Spinal cord (tissue), 10 donors: ENCODE data around the gene CHERP. TPM values are rescaled to one million over a fixed set of nuclear protein-coding genes. Genes with fewer than 3 reads are reported as not detected.

ENCODE experiments used
- DNase-seq, 6 donors: peaks; one replicate each; pipeline versions ENCODE4 v3.0.0 to v3.0.0-alpha.2; 2013 to 2015; ENCODE audit warnings: low spot score in 6 of 6, low read depth in 4 of 6
- H3K27ac ChIP-seq: one replicate; pipeline ENCODE4 v1.5.1; 2013; ENCODE audit warnings: low read depth, low read length, control low read depth
- H3K27me3 ChIP-seq: one replicate; pipeline ENCODE4 v1.6.1; 2013; ENCODE audit warnings: low read length; ENCODE audit not compliant: control insufficient read depth, insufficient read depth
- H3K36me3 ChIP-seq: one replicate; pipeline ENCODE4 v1.6.1; 2013; ENCODE audit warnings: low read length; ENCODE audit not compliant: control insufficient read depth, insufficient read depth
- H3K4me1 ChIP-seq: one replicate; pipeline ENCODE4 v1.6.1; 2013; ENCODE audit warnings: low read length; ENCODE audit not compliant: control insufficient read depth, insufficient read depth
- H3K4me3 ChIP-seq: one replicate; pipeline ENCODE4 v1.5.1; 2013; ENCODE audit warnings: low read depth, low read length, control low read depth
- H3K9me3 ChIP-seq: one replicate; pipeline ENCODE4 v1.6.1; 2013; ENCODE audit warnings: low read length; ENCODE audit not compliant: control insufficient read depth, insufficient read depth
- WGBS: methylation state at CpG from one replicate; pipeline ENCODE4 v1.1.5; 2013; ENCODE audit warnings: missing lambda C conversion rate; ENCODE audit not compliant: insufficient coverage; 5-methylcytosine and 5-hydroxymethylcytosine counted together
- polyA plus RNA-seq, 2 donors: library from polyadenylated mRNA; unstranded; fragments of 120-200 nt; gene quantifications; one replicate each; pipeline ENCODE4 v1.2.1, GENCODE V29; 2013; ENCODE audit not compliant: insufficient read length in 2 of 2
- total RNA-seq, 2 donors: library from RNA; depleted of rRNA in 1 of 2; stranded (reverse); fragments of 120-200 nt in 1 of 2; fragments of >200 nt in 1 of 2; gene quantifications; one replicate each; pipeline versions ENCODE4 v1.2.3 to v1.2.4, GENCODE V29; 2013 to 2014
- donor health status: healthy.

Gene CHERP
- total and polyA plus RNA-seq, 4 donors = 6.2 to 58.3 (median 33.6) TPM

- DNase-seq = no peak
- H3K36me3 ChIP-seq = peaks cover 21% of the 10 kb centered on the region
- no peak overlapping the region for H3K4me3 ChIP-seq
- no peak overlapping the region for H3K27ac ChIP-seq
- H3K4me1 ChIP-seq = peaks cover 72% of the 10 kb centered on the region
- H3K27me3 ChIP-seq = no peaks in the 10 kb centered on the region
- no peaks in the 10 kb centered on the region for H3K9me3 ChIP-seq
- WGBS = 75% methylated on average over 9 of the region's 9 CpGs
Observed at GRCh38 chr19:16586477-16586871, 44.2 kb upstream of the CHERP start.

GRCh38 chr19:16585808-16586476 is 43.7 kb upstream of the CHERP start:
- no peak overlapping the region for H3K27ac ChIP-seq
- WGBS = 94% methylated on average over 10 of the region's 11 CpGs
- no peaks in the 10 kb centered on the region for H3K9me3 ChIP-seq
- no peak overlapping the region for H3K4me3 ChIP-seq
- peaks cover 27% of the 10 kb centered on the region for H3K36me3 ChIP-seq
- DNase-seq = no peak
- peaks cover 72% of the 10 kb centered on the region for H3K4me1 ChIP-seq
- no peaks in the 10 kb centered on the region for H3K27me3 ChIP-seq

- H3K27me3 ChIP-seq = no peaks in the 10 kb centered on the region
- H3K4me3 ChIP-seq = no peak overlapping the region
- no peaks in the 10 kb centered on the region for H3K9me3 ChIP-seq
- WGBS = 86% methylated on average over 12 of the region's 13 CpGs
- peak overlapping the region; percentile 68 for H3K27ac ChIP-seq
- H3K36me3 ChIP-seq = peaks cover 31% of the 10 kb centered on the region
- H3K4me1 ChIP-seq = peaks cover 72% of the 10 kb centered on the region
- no peak for DNase-seq
Observed at GRCh38 chr19:16585094-16585801, 43.0 kb upstream of the CHERP start.

- DNase-seq = peak in 2 of 6 donors; percentile 67 to 80
- Histone ChIP-seq H3K36me3 (peaks cover 33% of the 10 kb centered on the region), H3K27ac (peak overlapping the region; percentile 68), H3K4me3 (no peak overlapping the region), H3K4me1 (peaks cover 64% of the 10 kb centered on the region), H3K9me3 (no peaks in the 10 kb centered on the region), H3K27me3 (no peaks in the 10 kb centered on the region)
- WGBS = 6% methylated on average over 8 of the region's 15 CpGs
Observed at GRCh38 chr19:16584248-16585093, 42.2 kb upstream of the CHERP start.

- H3K4me3 ChIP-seq = no peak overlapping the region
- peaks cover 46% of the 10 kb centered on the region for H3K36me3 ChIP-seq
- H3K9me3 ChIP-seq = no peaks in the 10 kb centered on the region
- H3K27ac ChIP-seq = no peak overlapping the region
- 87% methylated on average over 10 of the region's 10 CpGs for WGBS
- no peak for DNase-seq
- H3K4me1 ChIP-seq = peaks cover 47% of the 10 kb centered on the region
- no peaks in the 10 kb centered on the region for H3K27me3 ChIP-seq
Observed at GRCh38 chr19:16582486-16583261, 40.4 kb upstream of the CHERP start.

- DNase-seq = no peak
- Histone ChIP-seq H3K27me3 (no peaks in the 10 kb centered on the region), H3K36me3 (peaks cover 53% of the 10 kb centered on the region), H3K4me1 (peaks cover 40% of the 10 kb centered on the region), H3K9me3 (no peaks in the 10 kb centered on the region), H3K4me3 (no peak overlapping the region), H3K27ac (no peak overlapping the region)
- WGBS = 94% methylated on average over 6 of the region's 6 CpGs
Observed at GRCh38 chr19:16581971-16582343, 39.7 kb upstream of the CHERP start.

- H3K36me3 ChIP-seq = peaks cover 56% of the 10 kb centered on the region
- DNase-seq = no peak
- no peaks in the 10 kb centered on the region for H3K27me3 ChIP-seq
- no peaks in the 10 kb centered on the region for H3K9me3 ChIP-seq
- WGBS = 90% methylated on average over 11 of the region's 12 CpGs
- H3K4me3 ChIP-seq = no peak overlapping the region
- H3K4me1 ChIP-seq = peaks cover 34% of the 10 kb centered on the region
- H3K27ac ChIP-seq = no peak overlapping the region
Observed at GRCh38 chr19:16581145-16581970, 39.1 kb upstream of the CHERP start.

GRCh38 chr19:16579381-16579780 is 37.1 kb upstream of the CHERP start:
- peaks cover 67% of the 10 kb centered on the region for H3K36me3 ChIP-seq
- 85% methylated on average over 4 of the region's 4 CpGs for WGBS
- no peak for DNase-seq
- H3K27ac ChIP-seq = no peak overlapping the region
- H3K4me1 ChIP-seq = peaks cover 21% of the 10 kb centered on the region
- no peaks in the 10 kb centered on the region for H3K27me3 ChIP-seq
- H3K9me3 ChIP-seq = no peaks in the 10 kb centered on the region
- H3K4me3 ChIP-seq = no peak overlapping the region
